Effector memory CD4-positive, alpha-beta T cell (primary cell): ENCODE data around the gene PGAP3.

Source experiments
- DNase-seq, 3 donors: peaks; one replicate each; pipeline ENCODE4 v3.0.0-alpha.2; 2020
- H3K27ac ChIP-seq: 2 replicates; pipeline ENCODE4 v1.7.0; 2013; ENCODE audit warnings: mild to moderate bottlenecking, low read length, moderate library complexity; ENCODE audit not compliant: insufficient read depth, poor library complexity, severe bottlenecking
- H3K27me3 ChIP-seq: replicated peaks from 2 replicates; pipeline ENCODE4 v1.7.0; 2013; ENCODE audit warnings: mild to moderate bottlenecking, low read length; ENCODE audit not compliant: insufficient read depth, control insufficient read depth, poor library complexity, severe bottlenecking
- H3K36me3 ChIP-seq: 2 replicates; pipeline ENCODE4 v1.7.0; 2013; ENCODE audit warnings: mild to moderate bottlenecking, low read length, moderate library complexity; ENCODE audit not compliant: control insufficient read depth, insufficient read depth
- H3K4me1 ChIP-seq: 2 replicates; pipeline ENCODE4 v1.7.0; 2013; ENCODE audit warnings: low read length, mild to moderate bottlenecking; ENCODE audit not compliant: control insufficient read depth, insufficient read depth, poor library complexity, severe bottlenecking
- H3K4me3 ChIP-seq: 2 replicates; pipeline ENCODE4 v1.7.0; 2013; ENCODE audit warnings: low read length, low read depth, mild to moderate bottlenecking; ENCODE audit not compliant: insufficient read depth, poor library complexity, severe bottlenecking
- H3K9me3 ChIP-seq: 2 replicates; pipeline ENCODE4 v1.7.0; 2013; ENCODE audit warnings: mild to moderate bottlenecking, low read length, moderate library complexity; ENCODE audit not compliant: control insufficient read depth

PGAP3 gene

DNA sequence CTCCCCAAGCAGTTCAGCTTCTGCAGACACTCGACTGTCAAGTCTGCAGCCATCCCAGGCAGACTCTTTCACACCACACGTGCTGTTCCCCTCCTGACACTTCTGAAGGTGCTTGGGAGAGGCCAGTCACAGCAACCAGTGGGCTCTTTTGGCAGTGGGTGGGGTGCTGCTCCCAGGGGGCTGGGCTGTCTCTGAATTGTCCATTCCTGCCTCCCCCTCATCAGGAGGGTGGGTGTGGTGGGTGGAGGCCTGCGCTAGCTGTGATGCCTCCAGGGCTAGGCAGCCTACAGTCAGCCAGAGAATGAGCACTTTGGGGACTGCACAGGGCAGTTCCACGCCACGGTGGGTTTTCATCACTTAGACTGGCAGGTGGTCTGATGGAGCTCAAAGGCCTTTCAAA lies 40.6 kb downstream of the PGAP3 start:
- H3K9me3 ChIP-seq: no peaks in the 10 kb centered on the region
- DNase-seq: no peak

DNA sequence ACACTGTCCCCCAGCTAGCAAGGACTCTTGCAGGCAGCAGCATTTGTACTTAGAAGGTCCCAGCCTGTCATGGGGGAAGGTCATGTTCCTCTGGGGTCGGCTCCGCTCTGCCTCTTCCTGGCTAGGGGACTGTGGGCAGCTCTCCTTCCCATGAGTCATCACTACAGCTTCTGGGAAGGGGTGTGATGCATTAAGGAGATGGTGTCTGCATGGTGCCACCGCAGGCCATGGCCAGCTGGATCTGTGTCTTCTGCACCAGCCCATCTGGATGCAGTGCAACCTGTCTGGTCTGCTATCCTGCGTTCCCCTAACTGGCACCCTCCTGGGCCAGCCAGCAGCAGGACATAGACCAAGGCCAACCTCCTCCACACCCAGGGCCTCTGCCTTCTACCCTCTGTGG lies 44.6 kb downstream of the PGAP3 start:
- peaks cover 10% of the 10 kb centered on the region for H3K4me1 ChIP-seq
- DNase-seq: no peak
- H3K27me3 ChIP-seq: no peaks in the 10 kb centered on the region
- no peak overlapping the region for H3K27ac ChIP-seq
- no peaks in the 10 kb centered on the region for H3K9me3 ChIP-seq
- H3K4me3 ChIP-seq: no peak overlapping the region
- peaks cover 3% of the 10 kb centered on the region for H3K36me3 ChIP-seq

More for the DNA sequence above, 40.6 kb downstream of the PGAP3 start:
- H3K4me1 ChIP-seq: peaks cover 1% of the 10 kb centered on the region
- no peak overlapping the region for H3K4me3 ChIP-seq
- peaks cover 3% of the 10 kb centered on the region for H3K36me3 ChIP-seq
- no peaks in the 10 kb centered on the region for H3K27me3 ChIP-seq
- no peak overlapping the region for H3K27ac ChIP-seq

DNA sequence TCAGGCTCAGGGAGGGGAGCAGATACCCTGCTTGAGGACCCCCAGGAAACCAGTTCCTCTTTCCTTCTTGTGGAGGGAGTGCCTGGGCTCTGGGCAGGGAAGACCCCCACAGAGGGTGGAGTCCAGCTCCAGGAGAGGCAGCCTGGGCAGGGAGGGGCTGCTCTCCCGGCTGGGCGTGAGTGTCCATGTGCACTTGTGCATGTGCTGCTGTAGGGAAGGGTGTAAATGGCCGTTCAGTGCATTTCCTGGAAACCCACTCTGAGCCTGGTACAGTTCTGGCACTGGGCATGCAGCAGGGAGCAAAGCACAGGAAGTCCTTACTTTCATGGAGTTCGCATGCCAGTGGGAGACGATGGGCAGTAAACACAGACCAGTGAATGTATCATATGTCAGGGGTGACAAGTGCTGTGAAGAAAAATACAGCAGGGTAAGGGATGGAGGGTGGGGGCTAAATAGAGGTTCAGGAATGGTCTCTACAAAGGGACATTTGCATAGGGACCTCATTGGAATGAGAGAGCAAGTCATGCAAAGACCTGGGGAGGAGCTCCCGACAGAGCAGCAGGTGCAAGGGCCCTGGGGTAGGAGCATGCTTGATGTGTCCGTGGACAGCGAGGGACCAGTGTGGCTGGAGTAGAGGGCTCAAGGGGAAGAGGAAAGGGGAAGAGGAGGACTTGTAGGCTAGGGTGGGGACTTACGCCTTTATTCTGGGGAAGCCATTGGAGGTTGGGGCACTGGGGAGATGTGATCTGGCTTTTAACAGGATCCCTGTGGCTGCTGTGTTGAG lies 45.4 kb downstream of the PGAP3 start:
- DNase-seq: no peak
- Histone ChIP-seq H3K36me3 (peaks cover 3% of the 10 kb centered on the region), H3K4me1 (peaks cover 17% of the 10 kb centered on the region), H3K4me3 (no peak overlapping the region), H3K27me3 (no peaks in the 10 kb centered on the region), H3K9me3 (no peaks in the 10 kb centered on the region), H3K27ac (no peak overlapping the region)

DNA sequence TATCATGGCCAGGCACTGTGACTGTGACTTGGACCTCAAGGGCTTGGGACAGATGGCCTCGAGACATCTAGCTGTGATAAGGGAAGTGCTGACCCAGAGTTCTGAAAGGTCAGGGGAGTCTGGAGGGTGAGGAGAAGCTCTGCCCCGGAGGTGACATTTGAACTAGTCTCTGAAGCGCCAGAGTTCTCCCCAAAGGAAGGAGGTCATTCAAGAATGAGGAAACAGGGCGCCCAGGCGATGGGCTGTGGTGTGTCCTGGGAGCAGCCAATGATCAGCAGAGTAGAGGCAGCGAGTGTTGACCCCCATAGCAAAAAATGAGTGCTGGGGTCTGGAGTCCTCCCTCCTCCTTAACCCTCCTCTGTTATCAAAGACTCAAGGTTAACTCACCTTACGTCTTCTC lies 46.0 kb downstream of the PGAP3 start:
- DNase-seq: no peak
- Histone ChIP-seq H3K27ac (no peak overlapping the region), H3K9me3 (no peaks in the 10 kb centered on the region), H3K27me3 (no peaks in the 10 kb centered on the region), H3K4me1 (peaks cover 17% of the 10 kb centered on the region), H3K36me3 (peaks cover 3% of the 10 kb centered on the region), H3K4me3 (no peak overlapping the region)

DNA sequence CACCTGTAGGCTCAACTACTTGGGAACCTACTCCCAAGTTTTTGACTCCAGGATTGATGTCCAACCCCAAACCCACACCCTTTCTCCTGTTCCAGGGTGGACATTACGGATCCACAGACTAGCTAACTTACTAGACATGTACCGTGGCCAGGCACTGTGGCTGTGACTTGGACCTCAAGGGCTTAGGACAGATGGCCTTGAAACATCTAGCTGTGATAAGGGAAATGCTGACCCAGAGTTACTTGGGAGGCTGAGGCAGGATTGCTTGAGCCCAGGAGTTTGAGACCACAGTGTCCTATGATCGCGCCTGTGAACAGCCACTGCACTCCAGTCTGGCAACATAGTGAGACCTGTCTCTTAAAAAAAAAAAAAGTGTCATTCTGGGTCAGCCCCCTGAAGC lies 46.8 kb downstream of the PGAP3 start:
- Histone ChIP-seq H3K27me3 (no peaks in the 10 kb centered on the region), H3K36me3 (peaks cover under 1% of the 10 kb centered on the region), H3K9me3 (no peaks in the 10 kb centered on the region), H3K27ac (no peak overlapping the region), H3K4me1 (peaks cover 25% of the 10 kb centered on the region), H3K4me3 (no peak overlapping the region)
- no peak for DNase-seq

DNA sequence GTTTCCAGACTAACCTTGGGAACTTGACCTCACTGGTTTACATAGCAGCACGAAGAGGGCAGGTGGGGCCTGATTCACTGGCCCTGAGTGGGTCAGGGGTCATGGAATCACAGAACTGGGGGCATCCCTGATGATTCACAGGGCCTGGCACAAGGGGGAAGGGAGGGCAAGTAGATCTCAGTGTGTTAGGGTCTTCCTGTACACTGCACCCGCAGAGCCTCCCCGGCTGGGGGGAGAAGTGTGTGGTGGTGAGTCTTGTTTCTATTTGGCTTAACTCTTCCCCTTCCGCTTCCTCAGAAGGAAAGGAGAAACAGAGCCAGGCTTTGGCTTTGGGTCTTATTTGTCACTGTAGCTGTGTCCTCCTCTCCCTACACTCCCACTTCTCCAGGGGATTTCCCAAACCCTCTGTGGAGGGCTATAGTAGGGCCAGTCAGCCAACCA lies 47.2 kb downstream of the PGAP3 start:
- H3K27ac ChIP-seq: no peak overlapping the region
- H3K36me3 ChIP-seq: no peaks in the 10 kb centered on the region
- H3K4me1 ChIP-seq: peaks cover 25% of the 10 kb centered on the region
- H3K4me3 ChIP-seq: no peak overlapping the region
- no peaks in the 10 kb centered on the region for H3K27me3 ChIP-seq
- no peaks in the 10 kb centered on the region for H3K9me3 ChIP-seq
- DNase-seq: no peak

DNA sequence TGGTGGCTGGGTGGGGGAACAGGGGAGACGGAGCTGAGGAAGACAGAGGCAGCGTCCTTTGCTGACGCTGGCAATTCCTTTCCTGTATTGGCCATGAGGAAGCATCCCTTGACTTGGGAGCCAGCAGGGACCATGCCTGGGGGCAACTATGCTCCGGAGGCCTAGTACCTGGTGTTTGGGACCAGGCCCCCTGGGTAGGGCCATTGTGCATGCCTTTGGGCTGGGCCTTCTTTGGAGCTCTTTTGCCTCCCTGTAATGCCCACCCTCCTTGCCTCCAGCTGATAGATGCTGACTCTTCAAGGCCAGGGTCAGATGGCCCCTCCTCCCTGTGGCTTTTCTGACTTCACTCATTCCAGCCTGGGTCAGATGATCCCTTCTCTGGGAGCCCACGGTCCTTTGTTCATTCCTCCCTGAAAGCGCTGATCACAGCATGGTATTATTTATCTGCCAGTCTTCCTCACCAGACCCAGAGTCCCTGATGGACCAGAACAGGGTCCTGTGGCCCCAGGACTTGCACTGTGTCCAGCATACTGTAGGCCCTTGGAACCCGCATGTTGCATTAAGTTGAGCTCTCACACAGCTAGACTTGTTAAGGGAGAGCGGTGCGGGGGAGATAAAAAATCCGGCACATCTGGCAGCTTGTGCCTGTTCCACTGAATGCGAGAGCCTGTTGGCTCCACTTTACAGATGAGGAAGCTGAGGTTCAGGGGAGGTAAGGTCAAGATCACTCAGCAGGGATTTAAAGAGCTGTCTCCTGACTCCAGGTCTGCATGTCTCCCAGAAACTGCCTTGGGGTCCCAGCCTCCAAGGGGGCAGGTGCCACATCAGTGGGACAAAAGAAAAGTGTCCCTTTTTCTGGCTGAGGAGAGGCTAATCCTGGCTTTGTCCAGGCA lies 48.0 kb downstream of the PGAP3 start:
- H3K4me3 ChIP-seq: no peak overlapping the region
- peaks cover 25% of the 10 kb centered on the region for H3K4me1 ChIP-seq
- H3K9me3 ChIP-seq: no peaks in the 10 kb centered on the region
- H3K27ac ChIP-seq: no peak overlapping the region
- H3K27me3 ChIP-seq: no peaks in the 10 kb centered on the region
- no peaks in the 10 kb centered on the region for H3K36me3 ChIP-seq
- no peak for DNase-seq

DNA sequence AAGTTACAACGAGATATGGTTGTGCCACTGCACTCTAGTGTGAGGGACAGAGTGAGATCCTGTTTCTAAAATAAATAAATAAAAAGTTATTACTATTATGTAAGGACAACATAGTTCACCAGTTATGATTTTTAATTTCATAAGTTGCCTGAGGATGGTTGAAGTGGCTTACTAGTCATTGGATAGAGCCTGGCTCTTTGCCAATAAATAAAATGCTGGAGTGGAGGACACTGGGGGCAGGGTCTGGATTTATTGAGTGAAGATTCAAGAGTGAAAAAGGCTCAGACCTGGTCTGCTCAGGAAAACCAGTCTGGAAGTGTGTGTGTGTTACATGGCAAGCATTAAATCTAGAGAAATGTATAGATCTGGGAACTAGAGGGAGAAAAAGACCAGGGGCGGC lies 48.8 kb downstream of the PGAP3 start:
- Histone ChIP-seq H3K4me3 (no peak overlapping the region), H3K27ac (no peak overlapping the region), H3K9me3 (no peaks in the 10 kb centered on the region), H3K4me1 (peaks cover 25% of the 10 kb centered on the region), H3K27me3 (no peaks in the 10 kb centered on the region), H3K36me3 (no peaks in the 10 kb centered on the region)
- no peak for DNase-seq

DNA sequence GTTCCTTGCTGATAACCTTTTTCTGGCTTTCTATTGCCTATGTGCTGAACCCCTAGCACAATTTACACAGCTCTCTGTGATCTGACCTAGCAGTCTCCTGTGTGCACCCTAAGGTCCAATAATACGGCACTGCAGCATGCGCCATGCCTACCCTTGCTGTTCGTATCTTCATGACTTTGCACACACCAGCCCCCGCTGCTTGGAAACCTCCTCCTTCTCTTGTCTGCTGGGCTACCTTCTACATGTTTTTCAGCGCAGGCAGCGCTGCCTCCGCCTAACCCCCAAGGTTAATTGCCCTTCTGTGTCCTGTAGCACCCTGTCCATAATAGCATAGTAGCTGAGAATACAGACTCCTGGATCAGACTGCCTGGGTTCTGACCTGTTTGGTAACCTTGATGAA lies 49.5 kb downstream of the PGAP3 start:
- no peaks in the 10 kb centered on the region for H3K27me3 ChIP-seq
- DNase-seq: no peak
- peaks cover 25% of the 10 kb centered on the region for H3K4me1 ChIP-seq
- peak overlapping the region; percentile 87 for H3K27ac ChIP-seq
- peak overlapping the region; percentile 84 for H3K4me3 ChIP-seq
- no peaks in the 10 kb centered on the region for H3K9me3 ChIP-seq
- no peaks in the 10 kb centered on the region for H3K36me3 ChIP-seq
